CD4-positive, alpha-beta memory T cell (primary cell): Measurements from ENCODE around the gene NAALADL2. TPM values are rescaled to one million over a fixed set of nuclear protein-coding genes. Genes with fewer than 3 reads are reported as not detected.

ENCODE experiments used
- CTCF ChIA-PET: fragments of 350-600 bp; sonication (Branson Sonifier 250); formaldehyde crosslinking; loops from one replicate; lab custom pipeline; 2021; ENCODE audit warnings: inconsistent platforms; ENCODE audit not compliant: partially characterized antibody; lab: Charles Lee
- POLR2A ChIA-PET: fragments of 350-600 bp; sonication (Branson Sonifier 250); formaldehyde crosslinking; loops from one replicate; lab custom pipeline; 2021; ENCODE audit not compliant: partially characterized antibody; lab: Charles Lee
- DNase-seq, 5 donors: peaks; one replicate each; pipeline versions ENCODE4 v3.0.0 to v3.0.0-alpha.2; 2020 to 2022; ENCODE audit warnings: mixed read lengths in 1 of 5
- H3K27ac ChIP-seq: one replicate; pipeline ENCODE4 v1.7.0; 2013; ENCODE audit warnings: low read depth, low read length
- H3K27me3 ChIP-seq: 2 replicates; pipeline ENCODE4 v1.7.0; 2013; ENCODE audit warnings: mild to moderate bottlenecking, low read length, moderate library complexity; ENCODE audit not compliant: insufficient read depth
- H3K36me3 ChIP-seq: 2 replicates; pipeline ENCODE4 v1.7.0; 2013; ENCODE audit warnings: mild to moderate bottlenecking, low read length, moderate library complexity; ENCODE audit not compliant: insufficient read depth
- H3K4me1 ChIP-seq: 2 replicates; pipeline ENCODE4 v1.7.0; 2013; ENCODE audit warnings: mild to moderate bottlenecking, low read length, moderate library complexity; ENCODE audit not compliant: insufficient read depth
- H3K4me3 ChIP-seq, 2 donors: one replicate each; pipeline ENCODE4 v1.7.0; 2013; ENCODE audit warnings: low read length in 2 of 2, mild to moderate bottlenecking in 1 of 2
- H3K9me3 ChIP-seq, 2 donors: one replicate each; pipeline ENCODE4 v1.7.0; 2013; ENCODE audit warnings: low read length in 2 of 2, control low read depth in 1 of 2; ENCODE audit not compliant: control insufficient read depth in 1 of 2
- H3K27ac Mint-ChIP-seq, 7 donors: one replicate each; pipeline ENCODE4 v1.8.0; 2020 to 2021; ENCODE audit warnings: mixed read lengths in 7 of 7, mild to moderate bottlenecking in 6 of 7, inconsistent platforms in 3 of 7, moderate library complexity in 3 of 7
- H3K27me3 Mint-ChIP-seq, 2 donors: one replicate each; pipeline ENCODE4 v1.8.0; 2020 to 2021; ENCODE audit warnings: mixed read lengths in 2 of 2
- H3K36me3 Mint-ChIP-seq, 2 donors: one replicate each; pipeline ENCODE4 v1.8.0; 2020 to 2021; ENCODE audit warnings: mixed read lengths in 2 of 2, inconsistent platforms in 1 of 2, mild to moderate bottlenecking in 1 of 2
- H3K4me1 Mint-ChIP-seq, 4 donors: one replicate each; pipeline ENCODE4 v1.8.0; 2020 to 2021; ENCODE audit warnings: mixed read lengths in 4 of 4, mild to moderate bottlenecking in 1 of 4
- H3K4me3 Mint-ChIP-seq, 8 donors: one replicate each; pipeline ENCODE4 v1.8.0; 2020 to 2021; ENCODE audit warnings: mixed read lengths in 8 of 8, mild to moderate bottlenecking in 7 of 8, moderate library complexity in 6 of 8, inconsistent platforms in 3 of 8
- H3K9me3 Mint-ChIP-seq, 8 donors: one replicate each; pipeline ENCODE4 v1.8.0; 2020 to 2021; ENCODE audit warnings: mixed read lengths in 8 of 8, mild to moderate bottlenecking in 5 of 8, inconsistent platforms in 3 of 8, moderate library complexity in 1 of 8
- intact Hi-C: fragments of 100-400 bp; cut with micrococcal nuclease; formaldehyde crosslinking; loops from one replicate; pipeline ENCODE4 v1.15.1; 2023
- polyA plus RNA-seq, 2 donors: library from polyadenylated mRNA; unstranded; fragments of 300-500 nt; fragmentation: Illumina TruSeq; gene quantifications; one replicate each; pipeline ENCODE4 v1.2.3, GENCODE V29; 2021
- total RNA-seq, 2 experiments: library from RNA; stranded (reverse); gene quantifications; one replicate each; pipeline ENCODE4 v1.2.3, GENCODE V29; 2021

Gene NAALADL2
- total and polyA plus RNA-seq, 4 experiments from 2014 or later, result not detected

DNA sequence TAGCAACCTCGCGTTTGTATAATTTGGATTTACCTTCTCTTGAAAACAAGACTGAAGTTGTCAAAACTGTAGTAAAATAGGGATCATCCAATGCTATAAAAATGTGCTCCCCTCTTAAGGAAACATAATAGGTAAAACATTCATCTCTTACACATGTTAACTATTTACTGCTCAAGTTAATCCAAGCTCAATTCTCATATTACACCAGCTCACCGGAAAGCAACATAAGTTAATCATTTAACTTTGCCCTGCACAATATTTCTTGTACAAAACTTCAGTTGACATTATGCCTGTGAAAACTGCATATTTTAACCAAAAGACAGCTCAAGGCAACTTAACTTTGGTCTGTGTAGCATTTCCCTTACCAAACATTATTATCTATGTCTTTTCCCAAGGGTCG, 634.2 kb downstream of the NAALADL2 start:
- intact Hi-C loops, result no loop called here
- H3K27ac Mint-ChIP-seq, result no peak overlapping the region

DNA sequence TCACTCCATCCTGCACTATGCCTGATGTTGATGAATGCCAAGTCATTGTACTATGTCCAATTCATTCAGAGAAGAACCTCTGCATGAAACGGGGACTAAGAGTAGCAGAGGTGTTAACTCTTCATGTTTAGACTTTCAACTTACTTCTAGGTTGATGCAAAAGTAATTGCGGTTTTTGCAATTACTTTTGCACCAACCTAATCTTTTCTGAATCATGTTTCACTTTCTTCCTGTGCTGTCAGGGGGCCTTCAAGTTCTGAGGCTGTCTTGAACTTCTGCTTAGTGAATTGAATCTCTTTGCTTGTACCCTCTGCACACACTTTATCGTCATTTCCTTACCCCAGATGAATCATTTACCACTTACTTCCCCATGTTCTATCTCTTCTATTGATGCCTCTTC, 636.2 kb downstream of the NAALADL2 start:
- H3K4me3 Mint-ChIP-seq, result no peak overlapping the region
- H3K27me3 ChIP-seq, result no peaks in the 10 kb centered on the region
- no peaks in the 10 kb centered on the region for H3K4me1 Mint-ChIP-seq
- ChIA-PET CTCF (no interaction called here), POLR2A (no interaction called here)
- H3K4me3 ChIP-seq, result no peak overlapping the region
- H3K27me3 Mint-ChIP-seq, result no peaks in the 10 kb centered on the region
- intact Hi-C loops, result no loop called here
- no peak overlapping the region for H3K27ac Mint-ChIP-seq
- no peaks in the 10 kb centered on the region for H3K36me3 ChIP-seq
- DNase-seq, result no peak
- H3K9me3 Mint-ChIP-seq, result peaks cover 0 to 6% (median 0%) of the 10 kb centered on the region in 8 donors
- H3K4me1 ChIP-seq, result no peaks in the 10 kb centered on the region
- H3K9me3 ChIP-seq, result no peaks in the 10 kb centered on the region
- H3K27ac ChIP-seq, result no peak overlapping the region
- no peaks in the 10 kb centered on the region for H3K36me3 Mint-ChIP-seq

More for the DNA sequence above, 634.2 kb downstream of the NAALADL2 start:
- no peaks in the 10 kb centered on the region for H3K4me1 ChIP-seq
- H3K4me1 Mint-ChIP-seq, result no peaks in the 10 kb centered on the region
- no peaks in the 10 kb centered on the region for H3K27me3 Mint-ChIP-seq
- no peaks in the 10 kb centered on the region for H3K27me3 ChIP-seq
- H3K4me3 Mint-ChIP-seq, result no peak overlapping the region
- H3K9me3 ChIP-seq, result no peaks in the 10 kb centered on the region
- POLR2A ChIA-PET, result no interaction called here
- H3K36me3 Mint-ChIP-seq, result no peaks in the 10 kb centered on the region
- H3K27ac ChIP-seq, result no peak overlapping the region
- CTCF ChIA-PET, result no interaction called here
- no peak for DNase-seq
- H3K4me3 ChIP-seq, result no peak overlapping the region
- no peaks in the 10 kb centered on the region for H3K36me3 ChIP-seq
- H3K9me3 Mint-ChIP-seq, result peaks cover 0 to 6% (median 0%) of the 10 kb centered on the region in 8 donors

DNA sequence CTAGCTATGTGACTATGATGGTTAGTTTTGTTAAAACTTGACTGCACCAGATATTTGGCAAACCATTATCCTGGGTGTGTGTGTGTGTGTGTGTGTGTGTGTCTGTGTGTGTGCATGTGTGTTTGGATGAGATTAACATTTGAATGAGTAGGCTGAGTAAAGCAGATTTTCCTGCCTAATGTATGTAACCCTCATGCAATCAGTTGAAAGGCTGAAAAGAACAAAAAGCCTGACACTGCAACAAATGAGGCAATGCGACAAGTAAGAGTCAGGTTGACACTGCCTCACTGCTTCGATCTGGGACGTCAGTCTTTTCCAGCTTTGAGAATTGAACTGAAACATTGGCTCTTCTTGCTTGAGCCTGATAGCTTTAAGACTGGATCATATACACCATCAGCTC, 643.0 kb downstream of the NAALADL2 start:
- no peak overlapping the region for H3K27ac Mint-ChIP-seq
- no peak overlapping the region for H3K4me3 Mint-ChIP-seq
- no peaks in the 10 kb centered on the region for H3K27me3 ChIP-seq
- H3K4me1 Mint-ChIP-seq, result no peaks in the 10 kb centered on the region
- ChIA-PET CTCF (no interaction called here), POLR2A (no interaction called here)
- H3K27ac ChIP-seq, result no peak overlapping the region
- no peaks in the 10 kb centered on the region for H3K36me3 ChIP-seq
- no peak for DNase-seq
- H3K27me3 Mint-ChIP-seq, result no peaks in the 10 kb centered on the region
- H3K9me3 ChIP-seq, result peaks cover 0 to 3% of the 10 kb centered on the region in 2 donors
- no peaks in the 10 kb centered on the region for H3K4me1 ChIP-seq
- intact Hi-C loops, result no loop called here
- H3K4me3 ChIP-seq, result no peak overlapping the region
- peaks cover 0 to 12% (median 4%) of the 10 kb centered on the region in 8 donors for H3K9me3 Mint-ChIP-seq
- no peaks in the 10 kb centered on the region for H3K36me3 Mint-ChIP-seq

DNA sequence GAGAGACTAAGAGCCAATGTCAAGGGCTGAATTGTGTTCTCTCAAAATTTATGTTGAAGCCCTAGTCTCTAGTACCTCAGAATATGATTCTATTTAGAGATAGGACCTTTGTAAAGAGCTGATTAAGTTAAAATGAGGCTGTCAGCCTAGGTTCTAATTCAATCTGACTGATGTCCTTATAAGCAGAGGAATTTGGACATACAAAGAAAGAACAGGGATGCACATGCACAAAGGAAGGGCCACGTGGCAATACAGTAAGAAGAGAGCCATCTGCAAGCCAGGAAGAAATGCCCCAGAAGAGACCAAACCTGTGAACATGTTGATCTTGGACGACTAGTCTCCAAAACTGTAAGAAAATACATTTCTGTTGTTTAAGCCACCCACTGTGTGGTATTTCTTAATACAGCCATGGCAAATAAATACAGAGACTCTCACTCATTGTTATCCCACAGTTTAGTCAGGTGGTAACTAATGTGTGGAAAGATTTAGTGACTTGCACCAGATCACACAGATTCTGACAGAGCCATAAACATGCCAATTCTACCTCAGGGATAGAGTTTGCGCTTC, 652.2 kb downstream of the NAALADL2 start:
- POLR2A ChIA-PET, result no interaction called here
- CTCF ChIA-PET, result interaction anchor here (1.4 kb wide), 1 partner anchor 15 kb away, joined by 3 read pairs; no protein-coding TSS in a partner anchor
- no peaks in the 10 kb centered on the region for H3K27me3 ChIP-seq
- no peak for DNase-seq
- H3K27ac ChIP-seq, result no peak overlapping the region
- Mint-ChIP-seq H3K9me3 (peaks cover 2 to 11% (median 5%) of the 10 kb centered on the region in 8 donors), H3K4me3 (no peak overlapping the region), H3K27me3 (no peaks in the 10 kb centered on the region), H3K27ac (no peak overlapping the region), H3K36me3 (no peaks in the 10 kb centered on the region), H3K4me1 (no peaks in the 10 kb centered on the region)
- no peaks in the 10 kb centered on the region for H3K4me1 ChIP-seq
- H3K9me3 ChIP-seq, result peaks cover 0 to 3% of the 10 kb centered on the region in 2 donors
- no peaks in the 10 kb centered on the region for H3K36me3 ChIP-seq
- intact Hi-C loops, result no loop called here
- H3K4me3 ChIP-seq, result no peak overlapping the region

DNA sequence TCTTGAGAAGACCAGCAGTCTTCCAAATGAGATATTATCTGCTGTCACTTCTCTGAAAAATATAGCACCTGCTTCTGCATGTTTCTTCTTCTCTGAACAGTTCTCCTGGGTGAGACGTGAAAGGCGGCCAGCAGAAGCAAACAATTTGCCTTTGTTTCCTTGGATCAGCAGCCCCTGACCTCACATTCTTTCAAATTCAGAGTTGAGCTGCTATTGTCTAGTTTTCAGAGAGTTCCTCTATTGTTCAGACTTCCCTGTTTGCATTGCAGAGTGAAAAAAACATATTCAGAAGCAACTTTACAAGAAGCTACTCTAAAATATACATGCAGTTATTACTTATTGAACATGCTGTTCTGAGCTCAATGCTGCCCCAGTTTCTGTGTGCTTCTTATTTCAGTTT, 653.6 kb downstream of the NAALADL2 start:
- H3K9me3 Mint-ChIP-seq, result peaks cover 0 to 10% (median 5%) of the 10 kb centered on the region in 8 donors
- intact Hi-C loops, result no loop called here

DNA sequence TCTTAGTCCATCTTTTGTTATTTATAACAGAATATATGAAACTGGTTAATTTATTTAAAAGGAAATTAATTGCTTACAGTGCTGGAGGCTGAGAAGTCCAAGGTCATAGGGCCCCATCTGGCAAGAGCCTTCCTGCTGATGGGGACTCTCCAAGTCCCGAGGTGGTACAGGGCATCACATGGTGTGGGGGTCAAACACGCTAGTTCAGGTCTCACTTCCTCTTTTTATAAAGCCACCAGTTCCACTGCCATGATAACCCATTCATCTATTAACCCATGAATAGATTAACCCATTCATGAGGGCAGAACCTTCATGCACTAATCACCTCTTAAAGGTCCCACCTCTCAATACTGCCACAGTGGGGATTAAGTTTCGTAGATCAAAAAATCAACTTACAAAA, 659.3 kb downstream of the NAALADL2 start:
- intact Hi-C loops, result no loop called here
- Histone ChIP-seq H3K36me3 (no peaks in the 10 kb centered on the region), H3K4me1 (no peaks in the 10 kb centered on the region), H3K4me3 (no peak overlapping the region), H3K9me3 (no peaks in the 10 kb centered on the region), H3K27me3 (no peaks in the 10 kb centered on the region), H3K27ac (no peak overlapping the region)
- H3K36me3 Mint-ChIP-seq, result no peaks in the 10 kb centered on the region
- H3K4me3 Mint-ChIP-seq, result no peak overlapping the region
- POLR2A ChIA-PET, result no interaction called here
- no peak for DNase-seq
- CTCF ChIA-PET, result no interaction called here
- no peaks in the 10 kb centered on the region for H3K27me3 Mint-ChIP-seq
- H3K27ac Mint-ChIP-seq, result no peak overlapping the region
- H3K9me3 Mint-ChIP-seq, result peaks cover 0 to 6% (median under 1%) of the 10 kb centered on the region in 8 donors
- H3K4me1 Mint-ChIP-seq, result no peaks in the 10 kb centered on the region

More for the DNA sequence above, 653.6 kb downstream of the NAALADL2 start:
- Histone ChIP-seq H3K36me3 (no peaks in the 10 kb centered on the region), H3K4me1 (no peaks in the 10 kb centered on the region), H3K4me3 (no peak overlapping the region), H3K27ac (no peak overlapping the region), H3K27me3 (no peaks in the 10 kb centered on the region), H3K9me3 (peaks cover 0 to 3% of the 10 kb centered on the region in 2 donors)
- POLR2A ChIA-PET, result no interaction called here
- CTCF ChIA-PET, result no interaction called here
- Mint-ChIP-seq H3K27me3 (no peaks in the 10 kb centered on the region), H3K4me3 (no peak overlapping the region), H3K36me3 (no peaks in the 10 kb centered on the region), H3K27ac (no peak overlapping the region), H3K4me1 (no peaks in the 10 kb centered on the region)
- DNase-seq, result no peak

DNA sequence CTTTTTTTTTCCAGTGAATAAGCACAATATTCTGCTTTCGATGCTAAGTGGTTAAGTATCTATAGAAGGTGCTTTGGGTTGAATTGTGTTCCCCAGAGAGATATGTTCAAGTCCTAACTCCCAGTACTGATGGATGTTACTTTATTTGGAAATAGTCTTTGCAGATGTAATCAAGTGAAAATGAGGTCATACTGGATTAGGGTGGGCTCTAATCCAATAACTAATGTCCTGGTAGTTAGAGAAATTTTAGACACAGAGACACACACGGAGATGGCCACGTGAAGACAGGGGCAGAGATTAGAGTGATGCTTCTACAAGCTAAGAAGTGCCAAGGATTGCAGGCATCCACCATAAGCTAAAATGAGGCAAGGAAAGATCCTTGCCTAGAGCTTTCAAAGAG, 662.3 kb downstream of the NAALADL2 start:
- Histone ChIP-seq H3K27ac (no peak overlapping the region), H3K9me3 (no peaks in the 10 kb centered on the region), H3K4me3 (no peak overlapping the region), H3K4me1 (no peaks in the 10 kb centered on the region), H3K36me3 (no peaks in the 10 kb centered on the region), H3K27me3 (no peaks in the 10 kb centered on the region)
- ChIA-PET CTCF (no interaction called here), POLR2A (no interaction called here)
- Mint-ChIP-seq H3K4me3 (no peak overlapping the region), H3K27ac (no peak overlapping the region), H3K4me1 (no peaks in the 10 kb centered on the region), H3K36me3 (no peaks in the 10 kb centered on the region), H3K9me3 (peaks cover 0 to 6% (median 0%) of the 10 kb centered on the region in 8 donors), H3K27me3 (no peaks in the 10 kb centered on the region)
- intact Hi-C loops, result no loop called here
- no peak for DNase-seq
